DND-41 (cell line): Measurements from ENCODE around the gene MACROD2.

Experiments
- ATAC-seq: fragments of 200-7000 bp; cut with Tn5 transposase; 3 replicates; pipeline ENCODE4 v1.9.1; 2021; ENCODE audit warnings: low read depth; ENCODE audit not compliant: insufficient read depth
- DNase-seq: peaks from one replicate; pipeline ENCODE4 v3.0.0-alpha.2; 2020
- H2AFZ ChIP-seq: 2 replicates; pipeline ENCODE4 v1.6.0; 2012; ENCODE audit warnings: low read depth, low read length
- H3K27ac ChIP-seq: 2 replicates; pipeline ENCODE4 v1.5.1; 2012; ENCODE audit warnings: low read length, inconsistent platforms
- H3K27me3 ChIP-seq: fragments of 200-600 bp; sonication (generic); 2 replicates; pipeline ENCODE4 v1.6.0; 2012; ENCODE audit warnings: low read length, mild to moderate bottlenecking, inconsistent platforms; ENCODE audit not compliant: insufficient read depth, poor library complexity
- H3K36me3 ChIP-seq: 2 replicates; pipeline ENCODE4 v1.5.1; 2012; ENCODE audit warnings: low read length, inconsistent platforms; ENCODE audit not compliant: insufficient read depth
- H3K4me1 ChIP-seq: 2 replicates; pipeline ENCODE4 v1.5.1; 2012; ENCODE audit warnings: mild to moderate bottlenecking, low read length; ENCODE audit not compliant: insufficient read depth
- H3K4me2 ChIP-seq: 2 replicates; pipeline ENCODE4 v1.6.0; 2012; ENCODE audit warnings: mild to moderate bottlenecking, moderate library complexity, low read length, inconsistent platforms; ENCODE audit not compliant: insufficient read depth
- H3K4me3 ChIP-seq, 2 experiments: fragments of 200-600 bp in 1 of 2; shearing (Covaris generic) in 1 of 2; 2 replicates each; pipeline ENCODE4 v1.5.1; 2012 to 2016; ENCODE audit warnings: inconsistent platforms in 2 of 2, low read length in 2 of 2, mild to moderate bottlenecking in 2 of 2, low read depth in 1 of 2, moderate library complexity in 1 of 2
- H3K79me2 ChIP-seq: 2 replicates; pipeline ENCODE4 v1.6.0; 2012; ENCODE audit warnings: low read length, inconsistent platforms; ENCODE audit not compliant: insufficient read depth
- H3K9ac ChIP-seq: 2 replicates; pipeline ENCODE4 v1.6.0; 2012; ENCODE audit warnings: low read depth, mild to moderate bottlenecking, inconsistent platforms, low read length, moderate library complexity
- H3K9me3 ChIP-seq: 2 replicates; pipeline ENCODE4 v1.5.1; 2012; ENCODE audit warnings: low read length, moderate library complexity, mild to moderate bottlenecking, inconsistent platforms; ENCODE audit not compliant: insufficient read depth, severe bottlenecking
- H4K20me1 ChIP-seq: 2 replicates; pipeline ENCODE4 v1.6.0; 2012; ENCODE audit warnings: low read length; ENCODE audit not compliant: insufficient read depth
- EZH2 ChIP-seq: IDR thresholded peaks from 3 replicates; pipeline ENCODE4 v1.6.1; 2012; ENCODE audit warnings: borderline replicate concordance, low read depth, mild to moderate bottlenecking, moderate library complexity, low read length, inconsistent platforms; ENCODE audit not compliant: severe bottlenecking
- TF ChIP-seq, protein P1 (sequence below): IDR thresholded peaks from 2 replicates; pipeline ENCODE4 v1.5.1; 2012; ENCODE audit warnings: borderline replicate concordance, low read length, moderate library complexity, mild to moderate bottlenecking; ENCODE audit not compliant: poor library complexity, severe bottlenecking; ENCODE audit errors: extremely low read depth

Gene MACROD2

GRCh38 chr20:15563836-15564235 lies 1568.5 kb downstream of the MACROD2 start:
- Histone ChIP-seq H3K36me3 (no peaks in the 10 kb centered on the region), H3K4me1 (no peaks in the 10 kb centered on the region), H4K20me1 (no peaks in the 10 kb centered on the region), H3K4me3 (no peak overlapping the region), H3K27me3 (no peaks in the 10 kb centered on the region), H3K27ac (no peak overlapping the region), H3K9ac (no peak overlapping the region), H3K4me2 (no peak overlapping the region), H2AFZ (no peak overlapping the region), H3K79me2 (no peaks in the 10 kb centered on the region), H3K9me3 (no peaks in the 10 kb centered on the region)
- ATAC-seq (no peak), DNase-seq (no peak)
- no peak for TF ChIP-seq EZH2
- TF ChIP-seq, protein P1, sequence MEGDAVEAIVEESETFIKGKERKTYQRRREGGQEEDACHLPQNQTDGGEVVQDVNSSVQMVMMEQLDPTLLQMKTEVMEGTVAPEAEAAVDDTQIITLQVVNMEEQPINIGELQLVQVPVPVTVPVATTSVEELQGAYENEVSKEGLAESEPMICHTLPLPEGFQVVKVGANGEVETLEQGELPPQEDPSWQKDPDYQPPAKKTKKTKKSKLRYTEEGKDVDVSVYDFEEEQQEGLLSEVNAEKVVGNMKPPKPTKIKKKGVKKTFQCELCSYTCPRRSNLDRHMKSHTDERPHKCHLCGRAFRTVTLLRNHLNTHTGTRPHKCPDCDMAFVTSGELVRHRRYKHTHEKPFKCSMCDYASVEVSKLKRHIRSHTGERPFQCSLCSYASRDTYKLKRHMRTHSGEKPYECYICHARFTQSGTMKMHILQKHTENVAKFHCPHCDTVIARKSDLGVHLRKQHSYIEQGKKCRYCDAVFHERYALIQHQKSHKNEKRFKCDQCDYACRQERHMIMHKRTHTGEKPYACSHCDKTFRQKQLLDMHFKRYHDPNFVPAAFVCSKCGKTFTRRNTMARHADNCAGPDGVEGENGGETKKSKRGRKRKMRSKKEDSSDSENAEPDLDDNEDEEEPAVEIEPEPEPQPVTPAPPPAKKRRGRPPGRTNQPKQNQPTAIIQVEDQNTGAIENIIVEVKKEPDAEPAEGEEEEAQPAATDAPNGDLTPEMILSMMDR, result no peak

DNA sequence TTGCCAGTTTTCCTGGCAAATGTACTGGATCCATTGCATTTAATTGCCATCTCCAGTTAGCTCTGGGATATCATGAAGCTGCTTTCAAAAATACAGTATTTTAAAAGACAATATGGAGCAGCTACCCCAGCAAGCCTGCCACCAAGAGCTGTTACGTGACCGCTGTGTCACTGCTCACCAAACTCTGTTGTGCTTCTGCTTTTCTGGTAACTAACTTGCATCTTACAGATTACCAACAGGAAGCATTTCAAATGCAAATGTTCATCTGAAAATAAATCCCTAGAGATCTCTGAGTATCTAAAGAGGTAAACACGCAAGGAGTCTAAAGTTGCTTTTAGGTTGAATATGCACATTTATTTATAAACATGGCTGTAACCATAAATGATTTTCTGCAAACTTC lies 1569.7 kb downstream of the MACROD2 start:
- no peak overlapping the region for H2AFZ ChIP-seq
- TF ChIP-seq EZH2, result no peak
- TF ChIP-seq, protein P1, result no peak
- H3K27me3 ChIP-seq, result no peaks in the 10 kb centered on the region
- no peak overlapping the region for H3K27ac ChIP-seq
- H3K36me3 ChIP-seq, result no peaks in the 10 kb centered on the region
- no peaks in the 10 kb centered on the region for H4K20me1 ChIP-seq
- H3K79me2 ChIP-seq, result no peaks in the 10 kb centered on the region
- DNase-seq, result no peak
- H3K9me3 ChIP-seq, result no peaks in the 10 kb centered on the region
- H3K9ac ChIP-seq, result no peak overlapping the region
- no peak for ATAC-seq
- H3K4me1 ChIP-seq, result no peaks in the 10 kb centered on the region
- no peak overlapping the region for H3K4me2 ChIP-seq
- no peak overlapping the region for H3K4me3 ChIP-seq

GRCh38 chr20:15565786-15566185 lies 1570.5 kb downstream of the MACROD2 start:
- Histone ChIP-seq H3K27ac (no peak overlapping the region), H2AFZ (no peak overlapping the region), H3K4me2 (no peak overlapping the region), H3K27me3 (no peaks in the 10 kb centered on the region), H3K9ac (no peak overlapping the region), H3K79me2 (no peaks in the 10 kb centered on the region), H3K4me1 (no peaks in the 10 kb centered on the region), H3K36me3 (no peaks in the 10 kb centered on the region), H3K9me3 (no peaks in the 10 kb centered on the region), H3K4me3 (no peak overlapping the region), H4K20me1 (no peaks in the 10 kb centered on the region)
- no peak for ATAC-seq
- no peak for DNase-seq
- no peak for TF ChIP-seq EZH2
- TF ChIP-seq, protein P1, result no peak

DNA sequence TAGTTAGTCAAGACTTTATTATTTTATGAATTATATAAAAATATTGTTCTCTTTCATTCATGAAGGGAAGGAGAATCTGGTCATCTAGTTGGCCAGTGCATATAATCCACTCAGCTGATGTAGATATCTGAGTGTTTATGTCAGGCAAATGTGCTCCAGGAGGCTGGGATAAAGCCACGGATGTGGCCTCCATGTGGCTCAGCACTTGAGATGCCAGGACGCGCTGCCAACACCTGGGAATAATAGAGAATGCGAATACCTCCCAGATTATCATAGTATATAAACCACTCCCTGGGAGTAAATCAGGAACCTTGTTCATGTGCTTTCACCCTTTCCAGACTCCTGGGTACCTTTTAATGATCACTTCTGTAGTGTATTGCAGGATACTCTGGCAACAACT lies 1571.9 kb downstream of the MACROD2 start:
- Histone ChIP-seq H3K4me3 (no peak overlapping the region), H3K36me3 (no peaks in the 10 kb centered on the region), H3K9me3 (no peaks in the 10 kb centered on the region), H3K27me3 (no peaks in the 10 kb centered on the region), H3K4me1 (no peaks in the 10 kb centered on the region), H3K79me2 (no peaks in the 10 kb centered on the region), H4K20me1 (no peaks in the 10 kb centered on the region), H3K27ac (no peak overlapping the region), H3K4me2 (no peak overlapping the region), H2AFZ (no peak overlapping the region), H3K9ac (no peak overlapping the region)
- ATAC-seq (no peak), DNase-seq (no peak)
- TF ChIP-seq, protein P1, result no peak
- TF ChIP-seq EZH2, result no peak
